HUES64 (cell line): ENCODE data around the gene SLC25A47.

ENCODE experiments used
- H3K27ac ChIP-seq: 2 replicates; pipeline ENCODE4 v1.7.0; 2013; ENCODE audit warnings: low read depth, low read length, inconsistent platforms
- H3K27me3 ChIP-seq: 2 replicates; pipeline ENCODE4 v1.6.1; 2013; ENCODE audit warnings: mild to moderate bottlenecking, low read length; ENCODE audit not compliant: insufficient read depth
- H3K36me3 ChIP-seq: 2 replicates; pipeline ENCODE4 v1.6.1; 2013; ENCODE audit warnings: mild to moderate bottlenecking, low read length; ENCODE audit not compliant: insufficient read depth
- H3K4me1 ChIP-seq: 2 replicates; pipeline ENCODE4 v1.6.1; 2013; ENCODE audit warnings: mild to moderate bottlenecking, low read length, moderate library complexity; ENCODE audit not compliant: insufficient read depth
- H3K4me3 ChIP-seq: 2 replicates; pipeline ENCODE4 v1.5.1; 2013; ENCODE audit warnings: mild to moderate bottlenecking, low read length, moderate library complexity
- H3K9ac ChIP-seq: 2 replicates; pipeline ENCODE4 v1.6.1; 2013; ENCODE audit warnings: mild to moderate bottlenecking, low read depth, low read length
- H3K9me3 ChIP-seq: 2 replicates; pipeline ENCODE4 v1.6.1; 2013; ENCODE audit warnings: low read depth, low read length; ENCODE audit not compliant: insufficient read depth
- WGBS: fragments of 150-250, 120-280 bp; methylation state at CpG from one replicate; pipeline ENCODE4 v1.1.7; 2013; ENCODE audit warnings: missing lambda C conversion rate; 5-methylcytosine and 5-hydroxymethylcytosine counted together

SLC25A47 gene

DNA sequence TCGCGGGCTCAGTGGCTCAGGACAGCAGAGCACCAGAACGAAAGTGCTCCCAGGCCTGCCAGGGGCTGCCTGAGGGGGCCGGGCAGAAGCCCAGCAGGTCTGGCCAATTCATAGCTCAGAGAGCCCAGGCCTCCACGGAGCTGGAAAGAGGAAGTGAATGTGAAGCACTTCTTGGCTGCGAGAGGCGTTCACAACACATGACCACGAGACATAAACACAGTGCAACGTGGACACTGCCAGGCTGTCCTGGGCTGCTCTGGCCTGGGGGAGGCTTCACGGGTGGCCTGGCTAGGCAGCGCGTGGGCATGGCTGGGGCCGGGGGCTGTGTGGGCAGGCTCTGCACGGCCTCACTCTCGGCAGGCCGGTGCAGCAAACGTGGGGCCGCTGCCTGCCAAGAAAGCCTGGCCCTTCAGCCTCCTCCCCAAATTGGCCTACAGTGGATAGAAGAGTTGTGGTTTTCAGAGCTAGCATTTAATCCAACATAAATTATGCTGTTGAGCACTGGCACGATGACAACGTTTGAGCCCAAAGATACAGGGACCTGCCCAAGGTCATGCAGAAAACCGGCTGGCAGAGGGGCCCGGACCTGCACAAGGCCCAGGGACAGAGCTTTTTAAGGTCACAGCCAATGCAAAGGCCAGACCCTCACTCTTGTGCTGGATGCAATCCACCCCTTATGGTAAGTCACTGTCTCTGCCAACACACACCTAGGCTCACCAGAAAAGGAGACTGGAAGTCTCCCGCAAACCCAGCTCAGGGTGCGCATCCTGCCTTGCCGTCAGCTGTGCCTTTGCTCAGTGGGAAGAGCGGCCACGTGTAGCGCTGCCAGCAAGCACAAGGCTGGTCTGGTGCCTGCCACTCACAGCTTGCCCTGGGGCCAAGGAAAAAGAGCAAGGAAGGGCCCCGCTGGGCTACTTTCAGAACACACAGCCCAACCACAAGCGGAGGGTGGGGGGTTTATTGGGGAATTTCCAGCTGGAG, 25.5 kb upstream of the SLC25A47 start:
- H3K9me3 ChIP-seq = no peaks in the 10 kb centered on the region
- H3K4me1 ChIP-seq = no peaks in the 10 kb centered on the region
- no peak overlapping the region for H3K4me3 ChIP-seq
- no peaks in the 10 kb centered on the region for H3K27me3 ChIP-seq
- WGBS = 93% methylated on average over 30 of the region's 30 CpGs
- peaks cover 42% of the 10 kb centered on the region for H3K36me3 ChIP-seq
- no peak overlapping the region for H3K27ac ChIP-seq
- no peak overlapping the region for H3K9ac ChIP-seq

DNA sequence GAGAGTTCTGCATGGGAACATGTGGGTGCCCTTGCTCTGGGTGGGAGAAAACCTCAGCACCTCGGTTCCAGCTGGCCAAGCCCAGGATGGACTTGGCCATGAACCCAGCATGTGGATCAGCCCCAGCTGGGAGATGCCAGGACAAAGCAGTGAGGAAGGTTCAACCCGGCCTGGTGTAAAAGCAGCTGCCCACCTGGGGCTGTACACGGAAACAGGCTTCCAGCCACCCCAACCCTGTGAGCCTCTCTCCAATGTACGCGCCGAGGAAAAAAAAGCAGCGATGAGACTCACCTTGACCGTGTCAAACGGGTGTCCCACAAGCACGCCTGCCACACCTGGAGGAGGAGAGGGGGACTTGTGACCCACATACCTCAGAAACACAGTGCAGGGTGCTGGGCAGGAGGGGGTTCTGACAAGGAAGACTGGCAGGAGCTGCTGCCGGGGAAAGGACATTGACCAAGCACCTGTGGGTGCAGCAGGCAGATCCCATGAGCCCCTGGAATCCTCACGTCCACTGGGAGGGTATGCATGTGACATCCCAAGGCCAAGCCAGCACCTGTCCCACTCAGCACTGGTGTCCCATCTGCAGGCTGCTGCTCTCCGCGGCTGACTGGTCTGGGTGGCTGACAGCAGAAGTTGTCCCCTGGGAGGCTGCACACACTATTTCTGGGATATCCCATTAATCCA, 24.4 kb upstream of the SLC25A47 start:
- H3K36me3 ChIP-seq = peaks cover 38% of the 10 kb centered on the region
- H3K27me3 ChIP-seq = no peaks in the 10 kb centered on the region
- no peak overlapping the region for H3K4me3 ChIP-seq
- WGBS = 97% methylated on average over 14 of the region's 14 CpGs
- no peaks in the 10 kb centered on the region for H3K9me3 ChIP-seq
- H3K27ac ChIP-seq = no peak overlapping the region
- no peak overlapping the region for H3K9ac ChIP-seq
- peaks cover under 1% of the 10 kb centered on the region; the same call in 1 of the 2 replicates for H3K4me1 ChIP-seq

DNA sequence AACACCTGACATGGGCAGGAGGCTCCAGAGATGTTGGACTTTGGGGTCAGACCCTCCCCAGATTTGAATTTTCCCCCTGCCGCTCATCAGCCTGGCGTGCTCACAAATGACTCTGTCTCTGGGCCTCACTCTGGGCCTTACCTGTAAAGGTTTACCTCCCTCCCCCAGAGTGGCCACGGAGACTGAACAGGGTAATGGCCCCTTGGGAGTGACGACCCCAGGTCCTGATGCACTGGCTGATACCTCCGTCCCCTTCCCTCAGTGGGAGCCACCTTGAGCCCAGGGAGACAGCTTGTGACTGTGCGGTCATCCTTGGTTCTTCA, 23.9 kb upstream of the SLC25A47 start:
- Histone ChIP-seq H3K36me3 (peaks cover 38% of the 10 kb centered on the region), H3K27me3 (no peaks in the 10 kb centered on the region), H3K4me3 (no peak overlapping the region), H3K4me1 (peaks cover 5% of the 10 kb centered on the region; the same call in 1 of the 2 replicates), H3K9me3 (no peaks in the 10 kb centered on the region), H3K27ac (no peak overlapping the region), H3K9ac (no peak overlapping the region)
- WGBS = 92% methylated on average over 6 of the region's 6 CpGs

DNA sequence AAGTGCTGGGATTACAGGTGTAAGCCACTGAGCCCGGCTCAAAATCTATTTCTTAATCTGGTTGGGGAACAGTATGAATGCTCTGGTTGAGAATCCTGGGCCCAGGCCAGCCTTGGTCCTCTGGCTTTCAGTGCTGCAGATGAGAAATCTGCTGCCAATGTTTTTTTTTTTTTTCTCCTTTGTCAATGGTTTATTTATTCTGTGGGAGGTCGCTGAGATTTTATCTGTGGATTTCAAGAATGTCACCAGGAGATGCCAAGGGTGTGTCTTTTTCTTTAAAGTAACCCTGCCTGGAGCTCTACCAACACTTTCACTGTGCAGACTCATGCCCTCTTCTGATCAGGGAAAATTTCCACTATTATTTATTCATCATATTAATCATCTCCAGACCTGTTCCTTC, 20.5 kb upstream of the SLC25A47 start:
- WGBS = 100% methylated on average over 1 of the region's 2 CpGs
- Histone ChIP-seq H3K9ac (no peak overlapping the region), H3K4me3 (no peak overlapping the region), H3K36me3 (peaks cover 24% of the 10 kb centered on the region), H3K27me3 (no peaks in the 10 kb centered on the region), H3K9me3 (no peaks in the 10 kb centered on the region), H3K27ac (no peak overlapping the region), H3K4me1 (peaks cover 9% of the 10 kb centered on the region; the same call in 1 of the 2 replicates)

DNA sequence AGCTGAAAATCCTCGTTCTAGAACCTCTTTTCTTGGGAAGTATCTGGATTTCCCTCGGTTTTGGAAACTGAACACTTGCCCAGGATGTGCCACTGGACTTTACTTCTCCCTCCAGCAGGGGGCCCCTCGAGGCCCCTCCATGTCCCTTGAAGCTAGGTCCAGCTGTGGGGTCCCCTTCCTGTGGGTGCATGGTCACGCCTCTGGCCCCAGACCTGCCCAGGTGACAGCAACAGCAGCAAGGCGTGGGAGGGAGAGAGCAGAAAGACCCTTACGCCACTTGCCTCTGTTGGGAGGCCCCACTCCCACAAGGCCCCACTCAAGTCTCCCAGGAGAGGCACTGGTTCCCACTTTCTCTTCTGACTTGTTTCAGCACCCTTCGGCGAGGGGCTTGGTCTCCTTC, 20.0 kb upstream of the SLC25A47 start:
- Histone ChIP-seq H3K27ac (no peak overlapping the region), H3K36me3 (peaks cover 21% of the 10 kb centered on the region), H3K4me3 (no peak overlapping the region), H3K4me1 (peaks cover 9% of the 10 kb centered on the region; the same call in 1 of the 2 replicates), H3K9ac (no peak overlapping the region), H3K27me3 (no peaks in the 10 kb centered on the region), H3K9me3 (no peaks in the 10 kb centered on the region)
- WGBS = 87% methylated on average over 8 of the region's 8 CpGs

DNA sequence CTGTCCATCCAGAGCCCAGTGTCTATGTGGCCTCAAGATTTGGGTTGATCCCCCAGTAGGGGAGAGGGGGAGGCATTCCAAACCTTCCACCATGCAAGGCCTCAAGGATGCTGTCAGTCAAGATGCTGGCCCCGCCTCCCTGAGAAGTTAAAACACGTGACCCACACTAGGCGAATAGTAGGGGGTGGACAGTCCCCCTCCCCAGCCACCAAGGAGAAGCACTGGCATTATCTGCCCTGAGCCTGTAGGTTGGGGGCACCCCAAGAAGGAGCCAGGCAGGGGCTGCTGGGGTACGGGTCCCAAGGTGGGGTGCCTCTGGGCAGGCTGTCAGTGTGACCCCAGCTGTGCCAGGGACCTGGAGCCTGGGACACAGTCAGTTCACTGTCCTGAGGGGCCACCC, 19.2 kb upstream of the SLC25A47 start:
- Histone ChIP-seq H3K27me3 (no peaks in the 10 kb centered on the region), H3K9ac (no peak overlapping the region), H3K4me1 (peaks cover 9% of the 10 kb centered on the region; the same call in 1 of the 2 replicates), H3K9me3 (no peaks in the 10 kb centered on the region), H3K4me3 (peak overlapping the region; percentile 92; the same call in 1 of the 2 replicates), H3K36me3 (peaks cover 14% of the 10 kb centered on the region), H3K27ac (no peak overlapping the region)
- WGBS = 65% methylated on average over 4 of the region's 4 CpGs

DNA sequence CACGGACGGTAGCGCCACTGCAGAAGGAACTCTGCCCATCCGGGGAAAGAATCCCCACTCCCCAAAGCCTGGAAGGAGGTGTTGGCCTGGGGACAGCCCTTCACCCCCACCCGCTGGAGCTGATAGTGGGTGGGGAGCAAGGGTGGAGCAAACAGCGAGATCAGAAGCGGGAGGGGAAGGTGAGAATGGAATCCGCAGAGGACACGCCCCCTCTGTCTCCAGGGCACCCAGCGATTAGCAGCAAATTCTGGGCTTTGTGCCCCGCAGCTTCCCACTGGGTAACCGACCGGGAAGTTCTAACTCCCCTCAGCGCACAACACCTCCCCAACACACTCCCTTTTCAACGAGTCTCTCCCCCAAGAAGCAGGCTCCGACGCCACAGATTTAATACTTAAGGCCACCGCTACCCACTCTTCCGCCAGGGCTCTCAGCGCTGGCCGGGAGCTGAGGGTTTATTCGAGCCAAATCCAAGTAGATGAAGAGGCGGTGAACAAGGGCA, 18.3 kb upstream of the SLC25A47 start:
- Histone ChIP-seq H3K9ac (peak overlapping the region; percentile 77), H3K4me1 (peaks cover 9% of the 10 kb centered on the region; the same call in 1 of the 2 replicates), H3K9me3 (no peaks in the 10 kb centered on the region), H3K4me3 (peak overlapping the region; percentile 92), H3K27me3 (no peaks in the 10 kb centered on the region), H3K27ac (peak overlapping the region; percentile 78; the same call in 1 of the 2 replicates), H3K36me3 (peaks cover 5% of the 10 kb centered on the region; the same call in 1 of the 2 replicates)
- under 1% methylated on average over 23 of the region's 23 CpGs for WGBS

DNA sequence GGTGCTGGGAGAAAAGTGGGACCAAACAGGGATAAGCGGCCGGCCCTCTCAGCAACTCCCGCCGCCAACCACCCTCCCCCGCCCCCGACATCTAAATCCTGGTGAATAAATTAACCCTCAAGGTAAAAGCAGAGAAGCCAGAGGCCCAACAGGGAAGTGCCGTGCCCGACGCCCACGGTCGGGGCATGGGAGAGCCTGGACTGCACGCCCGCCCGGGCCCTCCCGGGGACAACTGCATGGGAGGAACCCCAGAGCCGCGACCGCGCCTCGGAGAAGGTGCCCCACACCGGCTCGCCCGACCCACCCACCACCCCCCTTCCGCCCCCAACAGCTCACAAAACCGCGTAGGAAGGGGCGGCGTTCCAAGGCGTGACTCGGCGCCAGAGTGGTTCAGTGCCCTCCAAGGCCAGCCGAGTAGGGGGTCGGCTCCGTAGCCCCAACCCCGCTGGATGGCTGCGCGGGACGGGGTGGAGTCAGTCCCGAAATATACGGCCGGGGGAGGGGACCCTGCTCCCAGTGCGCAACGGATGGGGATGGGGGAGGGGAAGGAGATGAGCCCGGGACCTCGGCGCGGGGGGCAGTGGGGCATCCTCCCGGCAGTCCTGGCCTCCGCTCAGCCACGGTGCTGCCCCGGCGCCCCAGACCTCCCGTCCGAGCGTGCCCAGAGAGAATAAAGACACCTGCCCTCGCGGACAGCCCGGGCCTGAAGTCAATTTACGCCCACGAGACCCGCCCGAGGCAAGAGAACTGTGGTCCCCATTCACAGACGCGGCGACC, 17.6 kb upstream of the SLC25A47 start:
- H3K9ac ChIP-seq = peak overlapping the region; percentile 77
- WGBS = under 1% methylated on average over 65 of the region's 65 CpGs
- H3K9me3 ChIP-seq = no peaks in the 10 kb centered on the region
- peak overlapping the region; percentile 92 for H3K4me3 ChIP-seq
- no peaks in the 10 kb centered on the region for H3K27me3 ChIP-seq
- H3K27ac ChIP-seq = peak overlapping the region; percentile 78
- H3K4me1 ChIP-seq = peaks cover 9% of the 10 kb centered on the region; the same call in 1 of the 2 replicates
- 0 out of 2 replicates have a peak, but pooled peaks cover 5% of the 10 kb centered on the region for H3K36me3 ChIP-seq

DNA sequence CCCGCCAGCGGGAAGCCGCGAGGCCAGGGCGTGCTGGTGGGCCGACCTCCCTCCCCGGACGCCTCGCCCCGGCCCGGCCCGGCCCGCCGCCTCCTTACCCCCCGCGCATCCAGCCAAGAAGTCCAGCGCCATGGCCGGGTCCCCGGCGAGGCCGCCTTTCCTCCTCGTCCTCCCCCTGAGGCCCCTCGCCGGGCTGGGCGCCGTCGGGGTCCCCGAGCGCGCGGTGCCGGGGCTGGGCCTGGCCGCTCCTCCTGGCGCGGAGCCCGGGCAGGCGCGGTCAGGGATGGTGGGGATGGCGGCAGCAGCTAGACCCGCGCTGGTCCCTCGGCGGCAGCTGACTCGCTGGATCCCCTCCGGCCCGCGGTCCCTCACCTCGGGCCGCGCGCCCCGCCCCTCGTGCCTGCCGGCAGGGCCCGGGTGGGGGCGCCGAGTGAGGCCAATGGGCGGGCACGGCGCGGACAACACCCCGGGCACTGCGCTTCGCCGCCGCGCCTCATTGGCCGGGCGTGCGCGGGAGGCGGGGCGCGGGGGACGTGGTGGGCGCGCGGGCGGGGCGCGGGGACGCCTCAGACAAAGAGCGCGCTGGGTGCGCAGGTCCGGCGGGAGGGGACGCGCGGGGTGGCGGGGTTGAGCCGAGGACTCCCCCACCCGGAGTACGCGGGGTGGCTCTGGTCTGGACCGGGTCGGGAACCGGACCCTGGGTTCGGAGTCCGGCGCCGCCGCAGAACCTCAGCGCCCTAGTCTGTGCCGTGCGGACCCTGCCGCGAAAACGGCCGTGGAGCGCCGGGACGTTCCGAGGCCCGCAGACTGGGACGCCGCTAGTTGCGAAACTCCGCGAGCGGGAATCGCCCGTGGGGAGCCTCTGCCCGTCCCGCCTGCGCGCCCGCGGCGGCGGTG, 16.8 kb upstream of the SLC25A47 start, which contains the start of gene SLC25A29:
Gene SLC25A29, minus strand, starts transcription at position 344 of the 897 bp plus-strand sequence. Its CDS starts 212 bp downstream, at position 132.
- H3K4me1 ChIP-seq = peaks cover 10% of the 10 kb centered on the region
- no peaks in the 10 kb centered on the region for H3K9me3 ChIP-seq
- under 1% methylated on average over 131 of the region's 131 CpGs for WGBS
- peak within 1 kb of the TSS; percentile 92 for H3K4me3 ChIP-seq
- H3K27me3 ChIP-seq = no peaks in the 10 kb centered on the region
- H3K9ac ChIP-seq = peak within 1 kb of the TSS; percentile 95
- peak within 1 kb of the TSS; percentile 78 for H3K27ac ChIP-seq
- 0 out of 2 replicates have a peak, but pooled peaks cover 5% of the 10 kb centered on the region for H3K36me3 ChIP-seq
